IPS-18a (cell line): ENCODE measurements around the gene CAMK2D.

Source experiments
- H3K27ac ChIP-seq: one replicate; pipeline ENCODE4 v1.5.1; 2013; ENCODE audit warnings: low read length
- H3K27me3 ChIP-seq: one replicate; pipeline ENCODE4 v1.6.1; 2013; ENCODE audit warnings: mild to moderate bottlenecking, low read length; ENCODE audit not compliant: control insufficient read depth, insufficient read depth
- H3K36me3 ChIP-seq: one replicate; pipeline ENCODE4 v1.6.1; 2013; ENCODE audit warnings: low read depth, low read length; ENCODE audit not compliant: control insufficient read depth
- H3K4me1 ChIP-seq: one replicate; pipeline ENCODE4 v1.6.1; 2013; ENCODE audit warnings: low read depth, low read length; ENCODE audit not compliant: control insufficient read depth
- H3K4me3 ChIP-seq: one replicate; pipeline ENCODE4 v1.5.1; 2013; ENCODE audit warnings: low read length
- H3K9ac ChIP-seq: one replicate; pipeline ENCODE4 v1.6.1; 2013; ENCODE audit warnings: mild to moderate bottlenecking, low read length, moderate library complexity
- H3K9me3 ChIP-seq: one replicate; pipeline ENCODE4 v1.6.1; 2013; ENCODE audit warnings: low read depth, low read length; ENCODE audit not compliant: control insufficient read depth

The CAMK2D gene

GRCh38 chr4:113745711-113746110 lies 15.8 kb downstream of the CAMK2D start:
- no peak overlapping the region for H3K9ac ChIP-seq
- H3K36me3 ChIP-seq: no peaks in the 10 kb centered on the region
- H3K4me3 ChIP-seq: no peak overlapping the region
- H3K27me3 ChIP-seq: no peaks in the 10 kb centered on the region
- no peak overlapping the region for H3K27ac ChIP-seq
- no peaks in the 10 kb centered on the region for H3K9me3 ChIP-seq
- H3K4me1 ChIP-seq: no peaks in the 10 kb centered on the region

- H3K27me3 ChIP-seq: no peaks in the 10 kb centered on the region
- no peaks in the 10 kb centered on the region for H3K4me1 ChIP-seq
- H3K9me3 ChIP-seq: no peaks in the 10 kb centered on the region
- no peak overlapping the region for H3K4me3 ChIP-seq
- no peak overlapping the region for H3K9ac ChIP-seq
- no peaks in the 10 kb centered on the region for H3K36me3 ChIP-seq
- no peak overlapping the region for H3K27ac ChIP-seq
These were observed 16.8 kb downstream of the CAMK2D start for GRCh38 chr4:113744667-113745240.

DNA sequence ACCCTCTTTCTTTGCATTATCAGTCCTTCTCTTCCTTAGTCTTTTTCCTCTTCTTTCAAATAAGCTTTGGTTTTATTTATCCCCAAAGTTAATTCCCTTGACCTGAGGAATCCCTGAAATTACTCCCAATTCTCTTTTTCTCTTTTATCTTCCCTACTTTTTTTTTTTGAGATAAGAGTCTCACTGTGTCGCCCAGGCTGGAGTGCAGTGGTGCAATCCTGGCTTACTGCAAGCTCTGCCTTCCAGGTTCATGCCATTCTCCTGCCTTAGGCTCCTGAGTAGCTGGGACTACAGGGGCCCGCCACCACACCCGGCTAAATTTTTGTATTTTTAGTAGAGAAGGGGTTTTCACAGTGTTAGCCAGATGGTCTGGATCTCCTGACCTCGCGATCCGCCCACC lies 17.8 kb downstream of the CAMK2D start:
- H3K27me3 ChIP-seq: no peaks in the 10 kb centered on the region
- H3K9ac ChIP-seq: no peak overlapping the region
- H3K27ac ChIP-seq: no peak overlapping the region
- H3K4me1 ChIP-seq: peaks cover 6% of the 10 kb centered on the region
- H3K36me3 ChIP-seq: no peaks in the 10 kb centered on the region
- no peaks in the 10 kb centered on the region for H3K9me3 ChIP-seq
- H3K4me3 ChIP-seq: no peak overlapping the region

GRCh38 chr4:113742643-113743042 lies 18.9 kb downstream of the CAMK2D start:
- no peaks in the 10 kb centered on the region for H3K27me3 ChIP-seq
- H3K4me3 ChIP-seq: no peak overlapping the region
- H3K4me1 ChIP-seq: peaks cover 6% of the 10 kb centered on the region
- no peak overlapping the region for H3K27ac ChIP-seq
- no peak overlapping the region for H3K9ac ChIP-seq
- H3K36me3 ChIP-seq: no peaks in the 10 kb centered on the region
- no peaks in the 10 kb centered on the region for H3K9me3 ChIP-seq

- H3K4me3 ChIP-seq: no peak overlapping the region
These were observed 19.6 kb downstream of the CAMK2D start for GRCh38 chr4:113741956-113742355.

DNA sequence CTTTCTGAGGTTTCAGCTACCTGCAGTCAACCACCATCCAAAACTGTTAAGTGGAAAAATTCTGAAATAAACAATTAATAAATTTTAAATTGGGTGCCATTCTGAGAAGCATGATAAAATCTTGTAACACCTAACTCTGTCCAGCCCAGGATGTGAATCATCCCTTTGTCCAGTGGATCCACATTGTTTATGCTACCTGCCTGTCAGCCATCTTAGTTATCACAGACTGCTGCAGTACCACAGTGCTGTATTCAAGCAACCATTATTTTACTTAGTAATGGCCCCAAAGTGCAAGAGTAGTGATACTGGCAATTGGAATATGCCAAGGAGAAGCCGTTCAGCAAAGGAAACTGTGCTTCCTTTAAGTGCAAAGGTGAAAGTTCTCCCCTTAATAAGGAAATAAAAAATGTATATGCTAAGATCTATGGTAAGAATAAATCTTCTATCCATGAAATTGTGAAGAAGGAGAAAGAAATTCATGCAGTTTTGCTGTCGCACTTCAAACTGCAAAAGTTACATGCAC lies 20.6 kb downstream of the CAMK2D start:
- Histone ChIP-seq H3K4me3 (no peak overlapping the region), H3K27ac (no peak overlapping the region), H3K36me3 (no peaks in the 10 kb centered on the region), H3K9ac (no peak overlapping the region), H3K4me1 (peaks cover 6% of the 10 kb centered on the region), H3K9me3 (no peaks in the 10 kb centered on the region), H3K27me3 (no peaks in the 10 kb centered on the region)

More at GRCh38 chr4:113741956-113742355, 19.6 kb downstream of the CAMK2D start:
- Histone ChIP-seq H3K9ac (no peak overlapping the region), H3K36me3 (no peaks in the 10 kb centered on the region), H3K27me3 (no peaks in the 10 kb centered on the region), H3K9me3 (no peaks in the 10 kb centered on the region), H3K27ac (no peak overlapping the region), H3K4me1 (peaks cover 6% of the 10 kb centered on the region)

GRCh38 chr4:113739197-113739596 lies 22.3 kb downstream of the CAMK2D start:
- no peak overlapping the region for H3K4me3 ChIP-seq
- H3K36me3 ChIP-seq: no peaks in the 10 kb centered on the region
- no peak overlapping the region for H3K27ac ChIP-seq
- H3K4me1 ChIP-seq: peaks cover 6% of the 10 kb centered on the region
- no peak overlapping the region for H3K9ac ChIP-seq
- H3K27me3 ChIP-seq: no peaks in the 10 kb centered on the region
- H3K9me3 ChIP-seq: no peaks in the 10 kb centered on the region

DNA sequence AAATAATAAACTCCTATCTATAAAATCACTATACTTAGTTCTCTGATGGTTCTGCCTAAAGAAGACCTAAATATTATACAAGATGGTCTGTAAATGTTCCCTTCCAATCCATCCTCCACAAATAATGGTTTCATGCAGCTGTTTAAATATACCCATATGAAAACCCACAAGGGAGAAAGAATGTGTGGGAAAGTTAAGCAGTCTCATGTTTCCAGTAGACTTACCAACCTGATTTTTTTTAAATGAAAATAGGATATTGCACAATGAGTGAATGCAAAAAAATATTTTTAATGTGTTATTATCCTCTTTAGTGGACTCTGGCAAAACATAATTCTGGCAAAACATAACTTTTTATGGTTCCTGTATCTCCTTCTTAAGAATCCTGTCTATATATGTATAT lies 23.3 kb downstream of the CAMK2D start:
- no peaks in the 10 kb centered on the region for H3K9me3 ChIP-seq
- no peak overlapping the region for H3K27ac ChIP-seq
- H3K27me3 ChIP-seq: no peaks in the 10 kb centered on the region
- no peaks in the 10 kb centered on the region for H3K36me3 ChIP-seq
- no peak overlapping the region for H3K4me3 ChIP-seq
- no peak overlapping the region for H3K9ac ChIP-seq
- H3K4me1 ChIP-seq: peaks cover 6% of the 10 kb centered on the region

GRCh38 chr4:113733685-113734084 lies 27.9 kb downstream of the CAMK2D start:
- Histone ChIP-seq H3K36me3 (no peaks in the 10 kb centered on the region), H3K9me3 (no peaks in the 10 kb centered on the region), H3K9ac (no peak overlapping the region), H3K27me3 (no peaks in the 10 kb centered on the region), H3K27ac (no peak overlapping the region), H3K4me3 (no peak overlapping the region), H3K4me1 (no peaks in the 10 kb centered on the region)

GRCh38 chr4:113732967-113733527 lies 28.5 kb downstream of the CAMK2D start:
- Histone ChIP-seq H3K27me3 (no peaks in the 10 kb centered on the region), H3K9me3 (no peaks in the 10 kb centered on the region), H3K27ac (no peak overlapping the region), H3K36me3 (no peaks in the 10 kb centered on the region), H3K4me3 (no peak overlapping the region), H3K9ac (no peak overlapping the region), H3K4me1 (no peaks in the 10 kb centered on the region)

GRCh38 chr4:113730467-113731216 lies 30.9 kb downstream of the CAMK2D start:
- no peak overlapping the region for H3K27ac ChIP-seq
- no peaks in the 10 kb centered on the region for H3K4me1 ChIP-seq
- H3K36me3 ChIP-seq: no peaks in the 10 kb centered on the region

More at GRCh38 chr4:113730467-113731216, 30.9 kb downstream of the CAMK2D start:
- Histone ChIP-seq H3K4me3 (no peak overlapping the region), H3K27me3 (no peaks in the 10 kb centered on the region), H3K9ac (no peak overlapping the region), H3K9me3 (no peaks in the 10 kb centered on the region)
